Neural cell (in vitro differentiated cells): ENCODE results near the gene LAIR1.
"Not testable (repeated sequence)": the region's sequence is repeated elsewhere in the genome, so short reads cannot be mapped to it uniquely, and the experiment has no call there.

Experiments used
- CTCF ChIP-seq: fragments of 450-650 bp; IDR thresholded peaks from 2 replicates; pipeline ENCODE4 v1.5.1; 2014; ENCODE audit warnings: antibody characterized with exemption, mild to moderate bottlenecking, moderate library complexity; ENCODE audit not compliant: poor library complexity, severe bottlenecking
- EP300 ChIP-seq: fragments of 450-650 bp; conservative IDR thresholded peaks from 2 replicates; pipeline ENCODE4 v1.6.1; 2014; ENCODE audit warnings: antibody characterized with exemption, mild to moderate bottlenecking, moderate library complexity; ENCODE audit not compliant: poor library complexity, severe bottlenecking
- EZH2 ChIP-seq: fragments of 200-600, 300-800 bp; shearing (Covaris generic), sonication (generic); IDR thresholded peaks from 2 replicates; pipeline ENCODE4 v1.6.1; 2014; ENCODE audit warnings: antibody characterized with exemption, low read length, borderline replicate concordance, mild to moderate bottlenecking; ENCODE audit not compliant: insufficient read depth, poor library complexity, severe bottlenecking
- MXI1 ChIP-seq: fragments of 450-650 bp; conservative IDR thresholded peaks from 2 replicates; pipeline ENCODE4 v1.6.1; 2014; ENCODE audit warnings: antibody characterized with exemption, mild to moderate bottlenecking; ENCODE audit not compliant: poor library complexity, severe bottlenecking
- POLR2AphosphoS5 ChIP-seq: IDR thresholded peaks from 2 replicates; pipeline ENCODE4 v1.6.1; 2012
- RAD21 ChIP-seq: fragments of 450-650 bp; conservative IDR thresholded peaks from 2 replicates; pipeline ENCODE4 v1.6.1; 2014; ENCODE audit warnings: antibody characterized with exemption, mild to moderate bottlenecking, moderate library complexity
- REST ChIP-seq: IDR thresholded peaks from 2 replicates; pipeline ENCODE4 v1.6.1; 2012; ENCODE audit warnings: borderline replicate concordance
- SMC3 ChIP-seq: fragments of 450-650 bp; conservative IDR thresholded peaks from 2 replicates; pipeline ENCODE4 v1.6.1; 2014; ENCODE audit warnings: antibody characterized with exemption, mild to moderate bottlenecking, moderate library complexity; ENCODE audit not compliant: poor library complexity
- TAF1 ChIP-seq: IDR thresholded peaks from 2 replicates; pipeline ENCODE4 v1.6.1; 2012; ENCODE audit warnings: low read depth

GRCh38 chr19:54371453-54371852 lies 6.7 kb upstream of the LAIR1 start:
- not testable (repeated sequence) for TF ChIP-seq REST, CTCF, EZH2, RAD21, EP300, MXI1, TAF1, POLR2AphosphoS5, SMC3
